Measurements from ENCODE around the gene PHACTR3. TPM values are rescaled to one million over a fixed set of nuclear protein-coding genes. Genes with fewer than 3 reads are reported as not detected.

The PHACTR3 gene
- total RNA-seq, 2 donors from 2014 or later = 6.4 to 6.9 TPM

DNA sequence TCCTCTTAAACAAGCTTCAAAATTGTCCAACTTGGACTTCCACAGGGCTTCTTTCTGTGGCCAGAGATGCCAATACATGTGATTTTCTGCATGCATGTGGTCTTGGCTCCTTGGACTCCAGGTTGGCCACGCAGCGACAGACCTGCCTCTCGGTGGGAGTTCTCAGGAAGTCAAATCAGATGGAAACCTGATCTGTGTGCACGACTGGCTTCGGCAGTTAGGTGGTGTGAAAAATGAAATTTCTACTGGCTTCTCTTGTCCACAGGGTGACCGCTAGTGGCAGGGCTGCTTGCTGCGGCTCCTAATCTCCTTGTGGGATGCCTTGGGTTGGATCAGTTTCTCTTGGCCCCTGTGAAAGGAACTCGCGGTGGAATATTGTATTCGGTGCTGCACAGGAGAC is 57.3 kb downstream of the PHACTR3 start:
- intact Hi-C loops (cut with DNase I) = no loop called here
- DNase-seq (no peak), ATAC-seq (no peak)

GRCh38 chr20:59662161-59662560 is 57.8 kb downstream of the PHACTR3 start:
- no peak for DNase-seq
- intact Hi-C loops (cut with DNase I) = no loop called here
- no peak for ATAC-seq

DNA sequence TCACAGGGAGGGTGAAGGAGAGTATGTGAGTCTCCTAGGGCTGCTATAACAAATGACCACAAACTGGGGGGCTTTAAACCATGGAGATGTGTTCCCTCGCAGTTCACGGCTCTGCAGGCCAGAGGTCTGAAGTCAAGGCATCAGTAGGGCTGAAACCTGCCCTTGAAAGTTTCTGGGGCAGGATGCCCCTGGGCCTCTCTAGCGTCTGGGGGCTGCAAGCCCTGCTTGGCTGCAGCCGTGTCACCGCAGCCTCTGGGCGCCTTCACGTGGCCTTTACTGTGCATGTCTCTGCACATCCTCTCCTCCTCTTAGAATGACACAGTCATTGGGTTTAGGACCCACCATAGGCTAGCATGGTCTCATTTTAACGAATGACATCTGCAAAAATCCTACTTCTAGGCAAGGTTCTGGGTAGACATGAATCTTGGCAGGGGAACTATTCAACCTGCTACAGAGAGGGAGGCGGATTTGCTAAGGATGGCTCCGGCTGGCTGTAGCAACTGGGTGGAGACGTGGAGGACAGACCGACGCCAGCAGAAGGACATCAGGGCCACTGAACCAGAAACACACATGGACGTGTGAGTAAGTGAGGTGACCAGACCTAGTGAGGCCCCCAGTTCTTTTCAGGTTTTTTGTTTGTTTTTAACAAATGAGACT is 58.6 kb downstream of the PHACTR3 start:
- intact Hi-C loops (cut with DNase I) = no loop called here
- ATAC-seq (no peak), DNase-seq (no peak)

DNA sequence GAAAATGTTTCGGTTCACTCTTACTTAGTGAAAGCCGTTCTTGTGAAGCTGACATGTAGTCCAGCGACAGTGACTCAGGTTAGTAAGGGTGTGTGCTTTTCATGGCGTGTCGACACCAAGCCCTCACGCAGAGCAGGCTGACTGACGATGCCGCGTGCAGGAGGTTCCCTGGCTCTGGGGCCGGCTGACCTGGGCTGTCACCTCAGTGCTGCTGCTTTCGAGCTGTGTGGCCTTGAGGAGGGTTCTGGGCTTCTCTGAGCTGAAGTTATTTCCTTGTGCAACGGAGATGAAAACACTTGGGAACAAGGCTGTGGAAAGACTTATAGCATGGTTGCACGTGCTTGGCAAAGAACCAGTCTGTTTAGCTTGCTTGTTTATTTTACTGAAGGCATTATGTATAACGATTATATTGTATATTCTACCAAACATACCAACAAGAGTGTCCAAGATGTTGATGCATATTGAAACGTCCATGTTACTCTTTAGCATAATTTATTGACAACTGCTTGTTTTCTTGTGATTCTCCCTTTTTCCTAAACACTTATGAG is 59.2 kb downstream of the PHACTR3 start:
- intact Hi-C loops (cut with DNase I) = no loop called here
- ATAC-seq (no peak), DNase-seq (no peak)

GRCh38 chr20:59664421-59664941 is 60.1 kb downstream of the PHACTR3 start:
- no peak for ATAC-seq

DNA sequence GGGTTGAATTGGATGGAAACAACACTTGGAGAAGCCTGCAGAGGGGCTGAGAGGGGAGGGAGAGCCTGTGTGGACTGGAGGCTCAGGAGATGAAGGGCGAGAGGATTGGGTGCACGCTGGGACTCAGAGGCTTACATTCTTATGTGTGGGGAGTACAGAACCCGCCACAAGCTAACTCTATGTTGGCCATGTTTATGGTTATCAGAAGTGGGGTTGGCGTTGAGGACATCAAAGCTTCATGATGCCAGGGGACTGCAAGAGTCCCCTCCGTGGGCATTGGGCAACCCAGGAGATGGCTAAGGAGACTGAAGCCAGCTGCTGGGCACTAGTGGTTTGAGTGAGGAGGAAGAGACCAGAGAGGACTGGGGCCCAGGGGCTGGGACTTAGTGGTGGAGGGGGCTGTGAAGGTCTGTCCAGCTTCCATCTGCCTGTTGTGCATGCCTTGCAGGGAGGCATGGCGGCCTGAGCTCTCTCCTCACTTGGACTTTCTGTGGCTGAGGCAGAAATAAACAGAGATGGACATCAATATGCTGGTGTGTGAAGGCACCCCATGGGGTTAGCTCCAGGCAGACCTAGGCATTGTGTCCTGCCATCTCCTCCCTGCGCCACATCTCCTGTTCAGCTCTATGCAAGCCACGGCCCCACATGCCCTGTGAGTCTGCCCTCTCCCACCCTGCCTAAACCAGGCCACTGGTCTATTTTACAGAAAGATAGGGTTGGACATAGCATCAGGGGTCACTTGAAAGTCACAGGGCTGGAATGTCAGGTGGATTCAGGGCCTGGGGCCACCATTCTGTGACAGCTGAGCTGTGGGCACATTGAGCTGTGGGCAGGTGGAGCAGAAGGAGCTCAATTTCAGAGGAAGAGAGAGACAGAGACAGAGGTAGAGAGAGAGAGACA is 61.6 kb downstream of the PHACTR3 start:
- ATAC-seq (no peak), DNase-seq (no peak)
- intact Hi-C loops (cut with DNase I) = no loop called here

More at GRCh38 chr20:59664421-59664941, 60.1 kb downstream of the PHACTR3 start:
- DNase-seq = no peak
- intact Hi-C loops (cut with DNase I) = no loop called here

GRCh38 chr20:59666586-59666985 is 62.2 kb downstream of the PHACTR3 start:
- DNase-seq (no peak), ATAC-seq (no peak)
- intact Hi-C loops (cut with DNase I) = no loop called here

DNA sequence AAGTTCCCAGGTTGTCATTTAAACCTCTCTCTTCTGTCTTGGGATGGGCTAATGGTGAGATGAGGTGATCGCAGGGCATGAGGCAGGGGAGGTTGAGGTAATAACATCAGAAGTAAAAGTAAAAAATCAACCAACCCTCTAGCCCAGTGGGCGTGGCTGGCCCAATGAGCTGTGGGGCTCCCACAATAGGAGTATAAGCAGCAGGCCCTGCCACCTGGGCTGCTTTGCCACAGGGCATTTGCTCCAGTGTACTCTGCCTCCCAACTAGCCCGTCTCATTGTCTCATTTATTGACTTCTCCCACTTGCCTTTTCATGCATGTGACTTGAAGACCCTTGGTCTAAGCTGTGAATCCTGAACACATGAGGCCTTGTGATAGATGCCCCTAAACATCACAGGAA is 62.8 kb downstream of the PHACTR3 start:
- DNase-seq (no peak), ATAC-seq (no peak)
- intact Hi-C loops (cut with DNase I) = no loop called here

DNA sequence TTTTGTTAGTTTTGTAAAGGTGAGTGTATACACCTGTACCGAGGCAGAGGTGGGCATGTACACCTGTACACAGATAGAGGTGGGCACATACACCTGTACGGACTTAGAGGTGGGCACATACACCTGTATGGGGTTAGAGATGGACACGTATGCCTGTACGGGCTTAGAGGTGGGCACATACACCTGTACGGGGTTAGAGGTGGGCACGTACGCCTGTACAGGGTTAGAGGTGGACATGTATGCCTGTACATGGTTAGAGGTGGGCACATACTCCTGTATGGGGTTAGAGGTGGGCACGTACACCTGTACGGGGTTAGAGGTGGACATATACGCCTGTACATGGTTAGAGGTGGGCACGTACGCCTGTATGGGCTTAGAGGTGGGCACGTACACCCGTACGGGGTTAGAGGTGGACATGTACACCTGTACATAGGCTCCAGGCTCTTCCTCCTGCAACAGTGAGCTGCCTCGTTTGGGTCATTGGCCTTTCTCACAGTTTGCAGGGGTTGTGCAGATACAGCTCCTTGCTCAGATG is 63.7 kb downstream of the PHACTR3 start:
- DNase-seq = no peak
- ATAC-seq = no peak
- intact Hi-C loops (cut with DNase I) = no loop called here

DNA sequence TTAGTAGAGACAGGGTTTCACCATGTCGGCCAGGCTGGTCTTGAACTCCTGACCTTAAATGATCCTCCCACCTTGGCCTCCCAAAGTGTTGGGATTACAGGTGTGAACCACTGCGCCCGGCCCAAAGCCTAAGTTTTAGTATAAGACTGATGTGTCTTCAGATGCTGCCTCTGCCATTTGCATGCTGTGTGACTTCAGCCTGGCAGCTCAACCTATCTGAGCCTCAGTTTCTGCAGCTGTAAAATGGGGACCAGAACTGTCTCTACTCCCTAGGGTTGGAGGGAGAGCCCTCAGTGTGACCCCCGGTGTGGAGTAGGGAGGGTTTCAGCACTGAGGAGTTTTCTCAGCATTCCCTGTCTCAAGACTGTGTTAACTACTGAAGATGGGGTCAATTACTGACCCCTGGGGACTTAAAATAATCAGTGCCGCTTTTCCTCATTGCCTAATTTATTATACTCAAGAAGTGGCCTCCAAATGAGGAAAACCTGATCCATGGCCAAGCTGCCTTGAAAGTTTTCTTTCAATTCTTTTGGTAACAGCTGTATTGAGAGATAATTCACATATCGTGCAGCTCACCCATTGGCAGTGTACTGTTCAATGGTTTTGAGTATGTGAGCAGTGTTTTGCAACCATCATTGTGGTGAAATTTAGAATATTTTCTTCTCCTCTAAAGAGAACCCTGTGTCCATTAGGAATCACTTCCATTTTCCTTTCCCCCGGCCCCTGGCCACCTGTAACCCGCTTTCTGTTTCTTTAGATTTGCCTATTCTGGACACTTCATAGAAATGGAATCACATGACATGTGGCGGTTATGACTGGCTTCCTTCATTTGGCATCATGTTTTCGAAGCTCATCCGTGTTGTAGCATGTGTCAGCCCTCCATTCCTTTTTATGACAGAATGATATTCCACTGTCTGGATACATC is 64.8 kb downstream of the PHACTR3 start:
- ATAC-seq = no peak
- intact Hi-C loops (cut with DNase I) = no loop called here
- no peak for DNase-seq

DNA sequence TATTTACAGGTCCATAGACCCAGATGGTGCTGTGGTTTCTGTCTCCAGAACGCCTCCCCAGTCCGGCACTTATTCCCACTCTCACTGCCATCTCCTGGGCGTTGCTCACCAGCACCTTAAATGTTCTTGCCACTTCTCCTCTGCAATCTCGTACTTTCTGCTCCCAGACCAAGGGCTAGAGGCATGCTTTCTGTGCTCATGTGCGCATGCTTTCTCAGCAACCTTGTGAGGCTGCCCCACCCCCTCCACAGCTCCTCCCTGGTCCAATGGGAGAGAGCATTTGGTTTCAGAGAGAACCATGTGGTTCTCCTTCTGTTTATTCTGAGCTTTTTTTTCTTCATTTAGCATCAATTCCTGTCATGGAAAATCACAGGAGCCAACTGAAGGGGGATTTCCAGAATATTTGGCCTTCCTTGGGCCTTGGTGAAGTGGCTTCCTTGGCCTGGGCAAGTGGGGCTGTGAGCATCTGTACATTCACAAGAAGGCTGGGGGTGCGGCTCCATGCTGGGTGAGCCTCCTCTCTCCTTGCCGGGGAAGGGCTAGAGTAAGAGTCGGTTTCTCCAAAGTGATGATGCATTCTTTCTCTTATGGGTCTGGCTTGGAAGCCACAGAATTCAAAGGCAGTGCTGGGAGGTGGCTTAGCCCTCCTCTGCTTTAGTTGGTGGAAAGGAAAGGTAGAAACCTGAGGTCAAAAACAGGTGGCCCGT is 66.6 kb downstream of the PHACTR3 start:
- ATAC-seq (no peak), DNase-seq (no peak)
- intact Hi-C loops (cut with DNase I) = no loop called here

DNA sequence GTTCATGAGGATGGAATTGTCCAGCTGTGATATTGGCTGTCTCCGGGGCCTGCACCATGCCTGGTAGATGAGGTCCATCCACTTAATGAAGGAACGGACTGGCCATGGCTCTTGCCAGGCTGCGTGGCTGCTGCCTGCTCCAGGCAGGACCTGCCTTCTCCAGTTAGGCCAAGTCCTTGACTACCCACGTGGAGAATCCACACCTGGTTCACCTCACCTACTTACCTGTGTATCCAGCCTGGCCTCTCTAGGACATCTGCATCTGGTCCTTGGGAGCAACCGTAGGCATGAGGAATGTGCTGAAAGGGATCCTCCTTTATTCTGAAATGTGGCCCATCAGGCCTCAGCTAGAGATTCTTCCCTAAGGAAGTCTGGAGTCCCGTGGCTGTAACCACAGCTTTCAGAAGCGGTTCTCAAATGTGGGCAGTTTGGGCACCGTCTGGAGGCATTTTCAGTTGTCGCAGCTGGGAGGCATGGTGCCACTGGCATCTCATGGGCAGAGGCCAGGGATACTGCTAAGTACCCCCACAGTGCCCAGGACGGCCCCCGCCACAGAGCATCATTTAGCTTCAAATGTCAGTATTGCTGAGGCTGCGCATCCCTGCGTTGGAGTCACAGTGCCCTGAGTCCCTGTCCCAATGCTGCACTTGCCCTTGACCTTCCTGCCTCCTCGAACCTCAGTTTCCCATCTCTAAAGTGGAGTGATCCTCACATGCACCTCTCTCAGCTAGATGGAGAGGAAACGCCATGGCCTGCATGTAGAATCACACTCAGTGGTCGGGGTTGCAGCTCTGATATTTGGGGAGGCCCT is 67.5 kb downstream of the PHACTR3 start:
- ATAC-seq (no peak), DNase-seq (no peak)
- intact Hi-C loops (cut with DNase I) = no loop called here

DNA sequence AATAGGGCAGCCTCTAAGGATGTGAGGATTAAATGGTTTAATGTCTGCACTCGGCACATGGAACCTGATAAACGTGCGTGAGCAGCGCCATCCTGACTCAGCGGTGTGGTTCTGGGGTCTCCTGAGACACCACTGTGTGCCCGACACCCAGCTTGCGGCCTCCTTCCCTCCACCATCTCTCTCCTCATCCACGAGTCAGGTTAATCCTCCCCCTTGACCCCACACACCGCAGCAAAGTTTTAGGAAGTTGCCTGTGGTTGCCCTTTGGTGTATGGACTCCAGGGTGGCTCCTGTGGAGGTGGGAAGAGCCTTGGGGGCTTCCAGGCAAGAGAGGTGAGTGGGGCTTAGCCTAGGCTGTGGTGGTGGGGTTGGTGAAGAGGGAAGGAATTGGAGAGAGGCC is 68.2 kb downstream of the PHACTR3 start:
- intact Hi-C loops (cut with DNase I) = no loop called here
- no peak for ATAC-seq

GRCh38 chr20:59673288-59673997 is 69.1 kb downstream of the PHACTR3 start:
- intact Hi-C loops (cut with DNase I) = no loop called here
- ATAC-seq = no peak
- DNase-seq = no peak

More for the DNA sequence above, 68.2 kb downstream of the PHACTR3 start:
- DNase-seq = no peak

- ATAC-seq (no peak), DNase-seq (no peak)
- intact Hi-C loops (cut with DNase I) = no loop called here
Measured at GRCh38 chr20:59673998-59674445, 69.7 kb downstream of the PHACTR3 start.

- peak in 1 of 2 donors; percentile 40 for ATAC-seq
- intact Hi-C loops (cut with DNase I) = no loop called here
- DNase-seq = no peak
Measured at GRCh38 chr20:59676126-59676850, 71.9 kb downstream of the PHACTR3 start.

Data from left cardiac atrium (tissue), 4 donors.